K562 (cell line): Measurements from ENCODE around the gene PRR7. TPM values are rescaled to one million over a fixed set of nuclear protein-coding genes. Genes with fewer than 3 reads are reported as not detected.
A peak's percentile ranks its signal among the peaks of the same experiment; 100 is the strongest.

Source experiments
- ATF3 ChIP-seq, 2 experiments: fragments of 450-650 bp in 1 of 2; sonication (generic) in 1 of 2; formaldehyde crosslinking in 1 of 2; IDR thresholded peaks in 1 of 2; conservative IDR thresholded peaks in 1 of 2; 2 replicates each; pipeline versions ENCODE4 v1.6.1 to v1.8.1; 2016 to 2023; ENCODE audit warnings: mild to moderate bottlenecking in 2 of 2, moderate library complexity in 2 of 2, inconsistent platforms in 1 of 2, missing genetic modification reagents in 1 of 2
- ATF7 ChIP-seq: fragments of 450-650 bp; IDR thresholded peaks from 2 replicates; pipeline ENCODE4 v1.7.1; 2014; ENCODE audit warnings: mild to moderate bottlenecking, moderate library complexity
- CBX3 ChIP-seq, 2 experiments: IDR thresholded peaks; 1 replicate in 1 of 2; 2 replicates in 1 of 2; pipeline ENCODE4 v1.6.1; 2012; ENCODE audit warnings: inconsistent platforms in 2 of 2, low read length in 2 of 2, borderline replicate concordance in 1 of 2, control low read depth in 1 of 2
- CREB3 ChIP-seq: fragments of 450-650 bp; conservative IDR thresholded peaks from 2 replicates; pipeline ENCODE4 v1.6.1; 2016; ENCODE audit warnings: missing genetic modification characterization, low read depth, mild to moderate bottlenecking, missing compliant biosample characterization, moderate library complexity
- CREB5 ChIP-seq: fragments of 250-450 bp; sonication (Bioruptor Pico); IDR thresholded peaks from 2 replicates; pipeline ENCODE4 v1.5.0; 2020; ENCODE audit warnings: mild to moderate bottlenecking
- HES1 ChIP-seq: fragments of 450-650 bp; IDR thresholded peaks from 2 replicates; pipeline ENCODE4 v1.6.1; 2016; ENCODE audit warnings: low read depth, mild to moderate bottlenecking, moderate library complexity
- KLF1 ChIP-seq: fragments of 450-650 bp; IDR thresholded peaks from 2 replicates; pipeline ENCODE4 v1.6.1; 2016; ENCODE audit warnings: missing genetic modification characterization, missing compliant biosample characterization
- NBN ChIP-seq: fragments of 450-650 bp; IDR thresholded peaks from 2 replicates; pipeline ENCODE4 v1.6.1; 2016; ENCODE audit warnings: low read depth, mild to moderate bottlenecking
- NELFE ChIP-seq: IDR thresholded peaks from 2 replicates; pipeline ENCODE4 v1.6.1; 2011; ENCODE audit warnings: mild to moderate bottlenecking; ENCODE audit not compliant: insufficient read depth, insufficient read length
- NR4A1 ChIP-seq, 2 experiments: fragments of 250-450 bp in 1 of 2; fragments of 450-650 bp in 1 of 2; sonication (Bioruptor Pico) in 1 of 2; IDR thresholded peaks; 2 replicates each; pipeline versions ENCODE4 v1.4.0 to v1.6.1; 2016 to 2020; ENCODE audit warnings: mild to moderate bottlenecking in 2 of 2, missing compliant biosample characterization in 1 of 2, missing genetic modification characterization in 1 of 2, moderate library complexity in 1 of 2
- POLR2B ChIP-seq: fragments of 450-650 bp; IDR thresholded peaks from 2 replicates; pipeline ENCODE4 v1.6.1; 2018; ENCODE audit warnings: low read depth; ENCODE audit not compliant: partially characterized antibody
- PYGO2 ChIP-seq: fragments of 450-650 bp; IDR thresholded peaks from 2 replicates; pipeline ENCODE4 v1.6.1; 2016; ENCODE audit warnings: mild to moderate bottlenecking, missing genetic modification characterization, moderate library complexity, missing compliant biosample characterization
- SAFB ChIP-seq: fragments of 200-400 bp; formaldehyde crosslinking; IDR thresholded peaks from 2 replicates; pipeline ENCODE4 v1.6.1; 2017; ENCODE audit warnings: low read depth, low read length, borderline replicate concordance
- SLC30A9 ChIP-seq: fragments of 250-450 bp; sonication (Bioruptor Pico); IDR thresholded peaks from 2 replicates; pipeline ENCODE4 v1.8.0; 2022; ENCODE audit warnings: mild to moderate bottlenecking, moderate library complexity
- SPI1 ChIP-seq: IDR thresholded peaks from 2 replicates; pipeline ENCODE4 v1.6.1; 2011; ENCODE audit warnings: low read depth, low read length, control low read depth, borderline replicate concordance
- STAG1 ChIP-seq: sonication (generic); formaldehyde crosslinking; IDR thresholded peaks from 2 replicates; pipeline ENCODE4 v1.5.0; 2020; ENCODE audit warnings: missing genetic modification reagents, borderline replicate concordance
- TAF1 ChIP-seq: IDR thresholded peaks from 2 replicates; pipeline ENCODE4 v1.6.1; 2011; ENCODE audit warnings: mild to moderate bottlenecking, low read length, moderate library complexity; ENCODE audit not compliant: insufficient read depth, control insufficient read depth, severe bottlenecking; ENCODE audit errors: extremely low read depth
- ZHX1 ChIP-seq: fragments of 150-350 bp; conservative IDR thresholded peaks from 2 replicates; pipeline ENCODE4 v1.6.1; 2014; ENCODE audit warnings: low read length
- ZNF12 ChIP-seq: sonication (generic); formaldehyde crosslinking; IDR thresholded peaks from 2 replicates; pipeline ENCODE4 v1.4.0; 2020; ENCODE audit warnings: mild to moderate bottlenecking, missing genetic modification reagents
- ZNF263 ChIP-seq: sonication (generic); formaldehyde crosslinking; IDR thresholded peaks from 2 replicates; pipeline ENCODE4 v1.8.0; 2022; ENCODE audit warnings: mild to moderate bottlenecking, missing genetic modification reagents, borderline replicate concordance
- ZNF77 ChIP-seq: fragments of 250-450 bp; sonication (Bioruptor Pico); IDR thresholded peaks from 2 replicates; pipeline ENCODE4 v1.5.0; 2020
- polyA plus RNA-seq, 8 experiments: library from polyadenylated mRNA; depleted of rRNA in 4 of 8; stranded (reverse) in 5 of 8; unstranded in 3 of 8; fragments of >200 nt; fragmentation: Nextera tagmentation in 2 of 8; fragmentation: Illumina TruSeq in 1 of 8; extraction: Ambion mirVana in 2 of 8; extraction: Trizol in 1 of 8; gene quantifications; 2 replicates each; pipeline versions ENCODE4 v1.2.1 to v1.2.3, GENCODE V29; 2011 to 2014; ENCODE audit warnings: inconsistent platforms in 1 of 8, missing spikeins in 1 of 8
- total RNA-seq, 7 experiments: library from RNA; depleted of rRNA in 6 of 7; stranded (reverse); fragments of >200 nt in 6 of 7; fragmentation: Illumina TruSeq in 2 of 7; extraction: Trizol in 2 of 7; gene quantifications; 2 replicates each; pipeline versions ENCODE4 v1.2.1 to v1.2.3, GENCODE V29; 2011 to 2021; ENCODE audit warnings: low replicate concordance in 1 of 7

Gene PRR7
- total and polyA plus RNA-seq, 9 of the 15 experiments (the other 6 are each of a cell fraction or from before 2014, with no cell fraction given) = 0.80 to 11.3 (median 10.4) TPM; not detected in 4

- no peak for TF ChIP-seq SPI1
- TF ChIP-seq ZNF263 (CRISPR knock-in tag) = peak; percentile 54; the same call in 1 of the 2 replicates
- TF ChIP-seq HES1 = no peak
- TF ChIP-seq SAFB = peak; percentile 57; the same call in 1 of the 2 replicates
- TF ChIP-seq SLC30A9 (CRISPR knock-in tag) = no peak
- TF ChIP-seq NELFE = no peak
- no peak for TF ChIP-seq CREB5 (CRISPR knock-in tag)
- TF ChIP-seq CREB3 (tag) = peak; percentile 50; the same call in 1 of the 2 replicates
- peak; percentile 99 for TF ChIP-seq ATF7
- TF ChIP-seq STAG1 (CRISPR knock-in tag) = peak; percentile 60; the same call in 1 of the 2 replicates
- TF ChIP-seq TAF1 = peak; percentile 16
- TF ChIP-seq ZHX1 = no peak
- peak; percentile 92 for TF ChIP-seq NBN
- no peak for TF ChIP-seq NR4A1 (CRISPR knock-in tag; IDR thresholded peaks at IDR 0.05)
- no peak for TF ChIP-seq NR4A1 (tag; IDR thresholded peaks at IDR 0.05)
- no peak for TF ChIP-seq KLF1
- no peak for TF ChIP-seq ZNF77 (CRISPR knock-in tag)
- TF ChIP-seq PYGO2 (tag) = no peak
- TF ChIP-seq CBX3 (IDR thresholded peaks at IDR 0.05; ENCODE audit: borderline replicate concordance in 1 of 2, low read length in 2 of 2) = no peak
- no peak for TF ChIP-seq ZNF12 (CRISPR knock-in tag)
- peak; percentile 99 for TF ChIP-seq ATF3 (IDR thresholded peaks at IDR 0.05)
- peak; percentile 93 for TF ChIP-seq ATF3 (CRISPR knock-in tag; conservative IDR thresholded peaks at IDR 0.05)
- TF ChIP-seq POLR2B = no peak
These were observed 7.9 kb downstream of the PRR7 start (continued) for GRCh38 chr5:177454397-177455035.
